CD14-positive monocyte (primary cell): Measurements from ENCODE around the gene NLGN1. TPM values are rescaled to one million over a fixed set of nuclear protein-coding genes. Genes with fewer than 3 reads are reported as not detected.

ENCODE experiments used
- DNase-seq, 3 donors: peaks; one replicate each; pipeline ENCODE4 v3.0.0-alpha.2; 2011 to 2022
- H2AFZ ChIP-seq: 2 replicates; pipeline ENCODE4 v1.6.0; 2012; ENCODE audit warnings: mild to moderate bottlenecking, low read depth, low read length, inconsistent platforms; ENCODE audit not compliant: insufficient read depth, poor library complexity, severe bottlenecking
- H3K27ac ChIP-seq, 2 donors: 1 replicate in 1 of 2; 2 replicates in 1 of 2; pipeline ENCODE4 v1.5.1; 2012 to 2013; ENCODE audit warnings: low read length in 2 of 2, control low read depth in 1 of 2, inconsistent platforms in 1 of 2, low read depth in 1 of 2, mild to moderate bottlenecking in 1 of 2
- H3K27me3 ChIP-seq, 2 donors: one replicate each; pipeline versions ENCODE4 v1.6.0 to v1.6.1; 2011 to 2013; ENCODE audit warnings: low read length in 2 of 2; ENCODE audit not compliant: control insufficient read depth in 2 of 2, insufficient read depth in 2 of 2
- H3K36me3 ChIP-seq, 2 donors: replicated peaks in 1 of 2; 1 replicate in 1 of 2; 2 replicates in 1 of 2; pipeline versions ENCODE4 v1.5.1 to v1.6.1; 2012 to 2013; ENCODE audit warnings: low read length in 2 of 2, control low read depth in 1 of 2, inconsistent platforms in 1 of 2, mild to moderate bottlenecking in 1 of 2; ENCODE audit not compliant: insufficient read depth in 2 of 2, control insufficient read depth in 1 of 2
- H3K4me1 ChIP-seq, 2 donors: 1 replicate in 1 of 2; 2 replicates in 1 of 2; pipeline versions ENCODE4 v1.5.1 to v1.6.1; 2012 to 2013; ENCODE audit warnings: low read length in 2 of 2, control low read depth in 1 of 2, inconsistent platforms in 1 of 2, mild to moderate bottlenecking in 1 of 2, moderate library complexity in 1 of 2; ENCODE audit not compliant: insufficient read depth in 2 of 2, control insufficient read depth in 1 of 2
- H3K4me2 ChIP-seq: replicated peaks from 2 replicates; pipeline ENCODE3; 2012; ENCODE audit warnings: low read length, moderate library complexity, mild to moderate bottlenecking; ENCODE audit not compliant: poor library complexity, severe bottlenecking; ENCODE audit errors: extremely low read depth
- H3K4me3 ChIP-seq, 3 experiments: fragments of 200-600 bp in 1 of 3; sonication (generic) in 1 of 3; replicated peaks in 1 of 3; 1 replicate in 2 of 3; 2 replicates in 1 of 3; pipeline ENCODE4 v1.5.1; 2011 to 2013; ENCODE audit warnings: low read length in 3 of 3, mild to moderate bottlenecking in 3 of 3, control low read depth in 2 of 3, low read depth in 2 of 3, inconsistent platforms in 1 of 3, moderate library complexity in 1 of 3
- H3K79me2 ChIP-seq: 2 replicates; pipeline ENCODE4 v1.6.0; 2012; ENCODE audit warnings: mild to moderate bottlenecking, control low read depth, inconsistent platforms, low read length, moderate library complexity; ENCODE audit not compliant: insufficient read depth
- H3K9ac ChIP-seq: 2 replicates; pipeline ENCODE4 v1.6.0; 2017; ENCODE audit warnings: low read length, mild to moderate bottlenecking; ENCODE audit not compliant: insufficient read depth, poor library complexity, severe bottlenecking
- H3K9me3 ChIP-seq, 2 donors: replicated peaks in 1 of 2; 1 replicate in 1 of 2; 2 replicates in 1 of 2; pipeline versions ENCODE4 v1.5.1 to v1.6.1; 2012 to 2013; ENCODE audit warnings: low read length in 2 of 2, control low read depth in 1 of 2; ENCODE audit not compliant: control insufficient read depth in 1 of 2, insufficient read depth in 1 of 2
- H4K20me1 ChIP-seq: 2 replicates; pipeline ENCODE4 v1.6.0; 2012; ENCODE audit warnings: mild to moderate bottlenecking, low read length, control low read depth, moderate library complexity; ENCODE audit not compliant: insufficient read depth
- H3K27ac Mint-ChIP-seq, 7 donors: one replicate each; pipeline ENCODE4 v1.8.0; 2020; ENCODE audit warnings: mild to moderate bottlenecking in 7 of 7, mixed read lengths in 7 of 7, moderate library complexity in 6 of 7, inconsistent platforms in 2 of 7
- H3K27me3 Mint-ChIP-seq, 3 donors: one replicate each; pipeline ENCODE4 v1.8.0; 2021 to 2022; ENCODE audit warnings: low read depth in 3 of 3, mild to moderate bottlenecking in 3 of 3, mixed read lengths in 3 of 3, moderate library complexity in 3 of 3, inconsistent platforms in 1 of 3
- H3K36me3 Mint-ChIP-seq, 2 donors: one replicate each; pipeline ENCODE4 v1.8.0; 2020; ENCODE audit warnings: mixed read lengths in 2 of 2, inconsistent platforms in 1 of 2, mild to moderate bottlenecking in 1 of 2
- H3K4me1 Mint-ChIP-seq: one replicate; pipeline ENCODE4 v1.8.0; 2020; ENCODE audit warnings: mild to moderate bottlenecking, mixed read lengths
- H3K4me3 Mint-ChIP-seq, 2 donors: one replicate each; pipeline ENCODE4 v1.8.0; 2020; ENCODE audit warnings: mild to moderate bottlenecking in 2 of 2, mixed read lengths in 2 of 2, moderate library complexity in 1 of 2
- H3K9me3 Mint-ChIP-seq, 7 donors: one replicate each; pipeline ENCODE4 v1.8.0; 2020 to 2022; ENCODE audit warnings: mixed read lengths in 7 of 7, mild to moderate bottlenecking in 6 of 7, moderate library complexity in 6 of 7, inconsistent platforms in 2 of 7
- WGBS: methylation state at CpG from one replicate; pipeline ENCODE4 v1.1.5; 2013; ENCODE audit warnings: missing lambda C conversion rate; ENCODE audit not compliant: insufficient coverage; 5-methylcytosine and 5-hydroxymethylcytosine counted together
- intact Hi-C, 2 donors: fragments of 100-400 bp; cut with micrococcal nuclease; formaldehyde crosslinking; loops; one replicate each; pipeline versions ENCODE4 v1.15.0 to v1.15.1; 2023
- polyA plus RNA-seq, 3 donors: library from polyadenylated mRNA; depleted of rRNA in 1 of 3; unstranded in 2 of 3; stranded (reverse) in 1 of 3; fragments of 300-500 nt in 2 of 3; fragments of >200 nt in 1 of 3; fragmentation: Illumina TruSeq in 2 of 3; gene quantifications; 1 replicate in 2 of 3; 2 replicates in 1 of 3; pipeline ENCODE4 v1.2.3, GENCODE V29; 2012 to 2021
- TF ChIP-seq, protein P1 (sequence below): fragments of 200-600 bp; IDR thresholded peaks from one replicate; pipeline ENCODE4 v1.8.0; 2022; ENCODE audit warnings: antibody characterized with exemption, mild to moderate bottlenecking

Gene NLGN1
- polyA plus RNA-seq, 3 donors = not detected

DNA sequence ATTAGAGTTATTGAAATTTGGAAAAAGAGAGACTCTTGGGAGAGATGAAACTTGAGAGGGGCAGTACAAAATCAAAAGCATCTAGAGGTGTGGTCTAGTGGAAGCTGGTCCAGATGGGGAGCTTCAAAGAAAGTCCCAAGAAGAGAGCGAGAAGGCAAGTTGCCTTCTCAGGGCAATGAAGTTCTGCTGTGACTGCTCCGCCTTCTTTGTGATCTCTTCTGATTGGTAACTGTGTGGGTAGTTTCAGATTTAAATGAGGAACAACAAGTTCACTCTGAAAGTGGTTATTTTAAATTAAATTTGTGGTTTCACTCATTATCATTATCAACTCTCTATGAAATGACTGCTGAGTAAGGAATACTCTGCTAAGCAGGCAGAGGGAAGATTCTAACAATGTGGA, 233.3 kb downstream of the NLGN1 start:
- no peak overlapping the region for H2AFZ ChIP-seq
- TF ChIP-seq, protein P1, sequence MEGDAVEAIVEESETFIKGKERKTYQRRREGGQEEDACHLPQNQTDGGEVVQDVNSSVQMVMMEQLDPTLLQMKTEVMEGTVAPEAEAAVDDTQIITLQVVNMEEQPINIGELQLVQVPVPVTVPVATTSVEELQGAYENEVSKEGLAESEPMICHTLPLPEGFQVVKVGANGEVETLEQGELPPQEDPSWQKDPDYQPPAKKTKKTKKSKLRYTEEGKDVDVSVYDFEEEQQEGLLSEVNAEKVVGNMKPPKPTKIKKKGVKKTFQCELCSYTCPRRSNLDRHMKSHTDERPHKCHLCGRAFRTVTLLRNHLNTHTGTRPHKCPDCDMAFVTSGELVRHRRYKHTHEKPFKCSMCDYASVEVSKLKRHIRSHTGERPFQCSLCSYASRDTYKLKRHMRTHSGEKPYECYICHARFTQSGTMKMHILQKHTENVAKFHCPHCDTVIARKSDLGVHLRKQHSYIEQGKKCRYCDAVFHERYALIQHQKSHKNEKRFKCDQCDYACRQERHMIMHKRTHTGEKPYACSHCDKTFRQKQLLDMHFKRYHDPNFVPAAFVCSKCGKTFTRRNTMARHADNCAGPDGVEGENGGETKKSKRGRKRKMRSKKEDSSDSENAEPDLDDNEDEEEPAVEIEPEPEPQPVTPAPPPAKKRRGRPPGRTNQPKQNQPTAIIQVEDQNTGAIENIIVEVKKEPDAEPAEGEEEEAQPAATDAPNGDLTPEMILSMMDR = no peak
- H3K4me3 ChIP-seq = no peak overlapping the region
- H3K9me3 Mint-ChIP-seq = peaks cover 0 to 4% (median 0%) of the 10 kb centered on the region in 7 donors
- H4K20me1 ChIP-seq = no peaks in the 10 kb centered on the region
- no peak overlapping the region for H3K9ac ChIP-seq
- 94% methylated on average over 2 of the region's 2 CpGs for WGBS
- no peaks in the 10 kb centered on the region for H3K79me2 ChIP-seq
- DNase-seq = no peak
- H3K27ac Mint-ChIP-seq = no peak overlapping the region
- no peaks in the 10 kb centered on the region for H3K4me1 ChIP-seq
- no peaks in the 10 kb centered on the region for H3K36me3 ChIP-seq
- no peaks in the 10 kb centered on the region for H3K4me1 Mint-ChIP-seq
- intact Hi-C loops = no loop called here
- no peaks in the 10 kb centered on the region for H3K27me3 Mint-ChIP-seq
- H3K4me3 Mint-ChIP-seq = no peak overlapping the region
- no peaks in the 10 kb centered on the region for H3K27me3 ChIP-seq
- no peaks in the 10 kb centered on the region for H3K36me3 Mint-ChIP-seq
- H3K4me2 ChIP-seq = no peak overlapping the region
- no peak overlapping the region for H3K27ac ChIP-seq
- no peaks in the 10 kb centered on the region for H3K9me3 ChIP-seq

DNA sequence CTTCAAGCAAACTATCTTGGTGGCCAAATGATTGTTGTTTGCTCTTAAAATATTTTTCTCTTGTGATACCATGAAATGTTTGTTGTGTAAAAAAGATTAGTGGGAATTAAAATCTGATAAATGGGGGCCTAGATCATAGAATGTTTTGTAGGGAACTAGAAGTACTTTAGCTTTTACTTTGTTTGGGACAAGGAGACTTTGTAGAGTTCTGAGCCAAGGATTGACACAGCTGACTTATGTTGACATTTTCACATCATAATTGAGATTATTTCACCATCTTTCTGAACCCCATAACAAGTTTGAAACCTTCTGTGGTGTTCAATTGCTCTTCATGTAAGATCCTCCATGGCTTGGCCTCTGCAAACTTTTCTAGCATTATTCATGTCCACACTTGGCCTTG, 235.4 kb downstream of the NLGN1 start:
- Histone ChIP-seq H3K36me3 (no peaks in the 10 kb centered on the region), H4K20me1 (no peaks in the 10 kb centered on the region), H3K79me2 (no peaks in the 10 kb centered on the region), H3K4me2 (no peak overlapping the region), H3K9me3 (no peaks in the 10 kb centered on the region), H3K9ac (no peak overlapping the region), H3K4me1 (no peaks in the 10 kb centered on the region), H3K27me3 (no peaks in the 10 kb centered on the region), H2AFZ (no peak overlapping the region), H3K27ac (no peak overlapping the region), H3K4me3 (no peak overlapping the region)
- DNase-seq = no peak
- H3K27me3 Mint-ChIP-seq = no peaks in the 10 kb centered on the region
- H3K4me1 Mint-ChIP-seq = no peaks in the 10 kb centered on the region
- H3K9me3 Mint-ChIP-seq = peaks cover 0 to 4% (median 0%) of the 10 kb centered on the region in 7 donors
- TF ChIP-seq, protein P1 = no peak
- H3K36me3 Mint-ChIP-seq = no peaks in the 10 kb centered on the region
- intact Hi-C loops = no loop called here
- no peak overlapping the region for H3K4me3 Mint-ChIP-seq
- H3K27ac Mint-ChIP-seq = no peak overlapping the region
